Hepatic stellate cell (primary cell): ENCODE results near the gene CDK13.

ENCODE experiments used
- DNase-seq: peaks from one replicate; pipeline ENCODE4 v3.0.0; 2011; ENCODE audit warnings: low spot score

CDK13 gene

GRCh38 chr7:39948956-39949928, 814 bp upstream of the CDK13 start:
- peak; percentile 97 for DNase-seq

GRCh38 chr7:39950473-39951225, 593 bp downstream of the CDK13 start:
- DNase-seq: peak; percentile 40

GRCh38 chr7:39951226-39952194, 1.5 kb downstream of the CDK13 start:
- peak; percentile 60 for DNase-seq

GRCh38 chr7:39952374-39952773, 2.3 kb downstream of the CDK13 start:
- DNase-seq: peak; percentile 50

- DNase-seq: no peak
Measured at GRCh38 chr7:39952803-39953202, 2.7 kb downstream of the CDK13 start.

- DNase-seq: no peak
Measured at GRCh38 chr7:39954694-39955093, 4.6 kb downstream of the CDK13 start.

- no peak for DNase-seq
Measured at GRCh38 chr7:39958038-39958437, 8.0 kb downstream of the CDK13 start.

GRCh38 chr7:39967406-39968161, 17.5 kb downstream of the CDK13 start:
- no peak for DNase-seq

GRCh38 chr7:39969431-39969830, 19.4 kb downstream of the CDK13 start:
- no peak for DNase-seq

- DNase-seq: no peak
Measured at GRCh38 chr7:39971924-39972323, 21.9 kb downstream of the CDK13 start.

GRCh38 chr7:39973801-39974200, 23.7 kb downstream of the CDK13 start:
- DNase-seq: no peak

- DNase-seq: no peak
Measured at GRCh38 chr7:39978230-39978934, 28.3 kb downstream of the CDK13 start.

- DNase-seq: no peak
Measured at GRCh38 chr7:39979406-39980073, 29.5 kb downstream of the CDK13 start.

GRCh38 chr7:39985398-39985918, 35.4 kb downstream of the CDK13 start:
- DNase-seq: no peak

- no peak for DNase-seq
Measured at GRCh38 chr7:39987641-39988347, 37.7 kb downstream of the CDK13 start.

- no peak for DNase-seq
Measured at GRCh38 chr7:40000734-40001315, 50.8 kb downstream of the CDK13 start.

- DNase-seq: no peak
Measured at GRCh38 chr7:40001649-40002048, 51.6 kb downstream of the CDK13 start.

GRCh38 chr7:40003597-40003996, 53.5 kb downstream of the CDK13 start:
- DNase-seq: no peak
